Astrocyte (in vitro differentiated cells and primary cell): ENCODE data around the gene ANKRD40. TPM values are rescaled to one million over a fixed set of nuclear protein-coding genes. Genes with fewer than 3 reads are reported as not detected.

Experiments used
- DNase-seq: peaks from one replicate; pipeline ENCODE4 v3.0.0-alpha.2; 2010; ENCODE audit warnings: low read depth
- FAIRE-seq: peaks from 2 replicates; lab custom pipeline; 2011; peaks lifted over from hg19 to GRCh38; lab: Jason Lieb, UNC
- H2AFZ ChIP-seq: 2 replicates; pipeline ENCODE4 v1.6.0; 2012; ENCODE audit warnings: low read depth, low read length, inconsistent platforms
- H3K27ac ChIP-seq: 2 replicates; pipeline ENCODE4 v1.5.1; 2011; ENCODE audit warnings: low read depth, low read length, inconsistent platforms
- H3K27me3 ChIP-seq: 2 replicates; pipeline ENCODE4 v1.6.0; 2011; ENCODE audit warnings: low read length, inconsistent platforms; ENCODE audit not compliant: insufficient read depth
- H3K36me3 ChIP-seq: 2 replicates; pipeline ENCODE4 v1.5.1; 2011; ENCODE audit warnings: low read length, inconsistent platforms; ENCODE audit not compliant: insufficient read depth
- H3K4me1 ChIP-seq: 2 replicates; pipeline ENCODE4 v1.5.1; 2011; ENCODE audit warnings: low read length, inconsistent platforms; ENCODE audit not compliant: insufficient read depth
- H3K4me2 ChIP-seq: 2 replicates; pipeline ENCODE4 v1.6.0; 2012; ENCODE audit warnings: low read length, inconsistent platforms
- H3K4me3 ChIP-seq: 2 replicates; pipeline ENCODE4 v1.5.1; 2011; ENCODE audit warnings: low read depth, mild to moderate bottlenecking, low read length, inconsistent platforms; ENCODE audit not compliant: insufficient read depth
- H3K79me2 ChIP-seq: 2 replicates; pipeline ENCODE4 v1.6.0; 2012; ENCODE audit warnings: mild to moderate bottlenecking, low read length, inconsistent platforms; ENCODE audit not compliant: insufficient read depth
- H3K9ac ChIP-seq: 2 replicates; pipeline ENCODE4 v1.6.0; 2012; ENCODE audit warnings: mild to moderate bottlenecking, low read length, inconsistent platforms
- H3K9me3 ChIP-seq: 2 replicates; pipeline ENCODE4 v1.5.1; 2012; ENCODE audit warnings: low read depth, mild to moderate bottlenecking, low read length, inconsistent platforms; ENCODE audit not compliant: insufficient read depth
- H4K20me1 ChIP-seq: 2 replicates; pipeline ENCODE4 v1.6.0; 2012; ENCODE audit warnings: low read length, inconsistent platforms; ENCODE audit not compliant: insufficient read depth
- H3K27ac Mint-ChIP-seq: one replicate; pipeline ENCODE4 v1.8.0; 2021; ENCODE audit warnings: mild to moderate bottlenecking, mixed read lengths; ENCODE audit not compliant: unreplicated experiment
- H3K27me3 Mint-ChIP-seq: one replicate; pipeline ENCODE4 v1.8.0; 2021; ENCODE audit warnings: low read depth, mixed read lengths; ENCODE audit not compliant: unreplicated experiment
- H3K36me3 Mint-ChIP-seq: one replicate; pipeline ENCODE4 v1.8.0; 2021; ENCODE audit warnings: low read depth, mixed read lengths; ENCODE audit not compliant: unreplicated experiment
- H3K4me1 Mint-ChIP-seq: one replicate; pipeline ENCODE4 v1.8.0; 2021; ENCODE audit warnings: low read depth, mixed read lengths; ENCODE audit not compliant: unreplicated experiment
- H3K4me3 Mint-ChIP-seq: one replicate; pipeline ENCODE4 v1.8.0; 2021; ENCODE audit warnings: mild to moderate bottlenecking, moderate library complexity, mixed read lengths; ENCODE audit not compliant: unreplicated experiment
- H3K9me3 Mint-ChIP-seq: one replicate; pipeline ENCODE4 v1.8.0; 2021; ENCODE audit warnings: mild to moderate bottlenecking, mixed read lengths; ENCODE audit not compliant: unreplicated experiment
- CTCF ChIP-seq: IDR thresholded peaks from 2 replicates; pipeline ENCODE4 v1.5.1; 2011; ENCODE audit warnings: low read depth, mild to moderate bottlenecking, inconsistent platforms, low read length, moderate library complexity; ENCODE audit not compliant: insufficient read depth
- EZH2 ChIP-seq: IDR thresholded peaks from 2 replicates; pipeline ENCODE4 v1.6.1; 2012; ENCODE audit warnings: mild to moderate bottlenecking, low read length, inconsistent platforms; ENCODE audit not compliant: insufficient read depth
- total RNA-seq: library from RNA; stranded (reverse); gene quantifications from 2 replicates; pipeline ENCODE4 v1.2.1, GENCODE V29; 2021

Gene ANKRD40
- total RNA-seq, 1 donor from 2014 or later, result 38.3 TPM

- TF ChIP-seq EZH2 (no peak), CTCF (no peak)
- H3K4me3 Mint-ChIP-seq, result peak overlapping the region; percentile 37
- FAIRE-seq (no peak), DNase-seq (peak; percentile 39)
- peaks cover 42% of the 10 kb centered on the region for H3K4me1 Mint-ChIP-seq
- H3K27me3 Mint-ChIP-seq, result no peaks in the 10 kb centered on the region
- Histone ChIP-seq H3K4me2 (no peak overlapping the region), H3K9ac (no peak overlapping the region), H3K4me3 (no peak overlapping the region), H3K27me3 (no peaks in the 10 kb centered on the region), H3K4me1 (peaks cover 43% of the 10 kb centered on the region), H3K9me3 (no peaks in the 10 kb centered on the region), H2AFZ (no peak overlapping the region), H3K79me2 (no peaks in the 10 kb centered on the region), H3K36me3 (peaks cover 21% of the 10 kb centered on the region), H4K20me1 (peaks cover 3% of the 10 kb centered on the region), H3K27ac (peak overlapping the region; percentile 17)
- peaks cover 5% of the 10 kb centered on the region for H3K36me3 Mint-ChIP-seq
- peak overlapping the region; percentile 18 for H3K27ac Mint-ChIP-seq
- no peaks in the 10 kb centered on the region for H3K9me3 Mint-ChIP-seq
Measured at GRCh38 chr17:50691550-50692447, 15.9 kb downstream of the ANKRD40 start.

- Mint-ChIP-seq H3K4me1 (peaks cover 47% of the 10 kb centered on the region), H3K27ac (no peak overlapping the region)
- FAIRE-seq, result no peak
Measured at GRCh38 chr17:50690887-50691549, 16.7 kb downstream of the ANKRD40 start.

More at GRCh38 chr17:50690887-50691549, 16.7 kb downstream of the ANKRD40 start:
- Mint-ChIP-seq H3K9me3 (no peaks in the 10 kb centered on the region), H3K36me3 (peaks cover 5% of the 10 kb centered on the region), H3K4me3 (peak overlapping the region; percentile 37), H3K27me3 (no peaks in the 10 kb centered on the region)
- H3K4me3 ChIP-seq, result no peak overlapping the region
- H3K4me1 ChIP-seq, result peaks cover 51% of the 10 kb centered on the region
- TF ChIP-seq EZH2, result no peak
- no peak for TF ChIP-seq CTCF
- H3K9ac ChIP-seq, result no peak overlapping the region
- H2AFZ ChIP-seq, result no peak overlapping the region
- H3K27me3 ChIP-seq, result no peaks in the 10 kb centered on the region
- no peaks in the 10 kb centered on the region for H3K9me3 ChIP-seq
- no peak for DNase-seq
- H3K79me2 ChIP-seq, result no peaks in the 10 kb centered on the region
- no peak overlapping the region for H3K27ac ChIP-seq
- peaks cover 13% of the 10 kb centered on the region for H3K36me3 ChIP-seq
- H3K4me2 ChIP-seq, result no peak overlapping the region
- H4K20me1 ChIP-seq, result peaks cover 3% of the 10 kb centered on the region
